Epidermal melanocyte (primary cell): ENCODE results near the gene ITGB1.
"Not testable (repeated sequence)": the region's sequence is repeated elsewhere in the genome, so short reads cannot be mapped to it uniquely, and the experiment has no call there.

Experiments
- DNase-seq: peaks from one replicate; pipeline ENCODE4 v3.0.0; 2011; ENCODE audit warnings: low spot score; ENCODE audit not compliant: insufficient read length

ITGB1 gene

DNA sequence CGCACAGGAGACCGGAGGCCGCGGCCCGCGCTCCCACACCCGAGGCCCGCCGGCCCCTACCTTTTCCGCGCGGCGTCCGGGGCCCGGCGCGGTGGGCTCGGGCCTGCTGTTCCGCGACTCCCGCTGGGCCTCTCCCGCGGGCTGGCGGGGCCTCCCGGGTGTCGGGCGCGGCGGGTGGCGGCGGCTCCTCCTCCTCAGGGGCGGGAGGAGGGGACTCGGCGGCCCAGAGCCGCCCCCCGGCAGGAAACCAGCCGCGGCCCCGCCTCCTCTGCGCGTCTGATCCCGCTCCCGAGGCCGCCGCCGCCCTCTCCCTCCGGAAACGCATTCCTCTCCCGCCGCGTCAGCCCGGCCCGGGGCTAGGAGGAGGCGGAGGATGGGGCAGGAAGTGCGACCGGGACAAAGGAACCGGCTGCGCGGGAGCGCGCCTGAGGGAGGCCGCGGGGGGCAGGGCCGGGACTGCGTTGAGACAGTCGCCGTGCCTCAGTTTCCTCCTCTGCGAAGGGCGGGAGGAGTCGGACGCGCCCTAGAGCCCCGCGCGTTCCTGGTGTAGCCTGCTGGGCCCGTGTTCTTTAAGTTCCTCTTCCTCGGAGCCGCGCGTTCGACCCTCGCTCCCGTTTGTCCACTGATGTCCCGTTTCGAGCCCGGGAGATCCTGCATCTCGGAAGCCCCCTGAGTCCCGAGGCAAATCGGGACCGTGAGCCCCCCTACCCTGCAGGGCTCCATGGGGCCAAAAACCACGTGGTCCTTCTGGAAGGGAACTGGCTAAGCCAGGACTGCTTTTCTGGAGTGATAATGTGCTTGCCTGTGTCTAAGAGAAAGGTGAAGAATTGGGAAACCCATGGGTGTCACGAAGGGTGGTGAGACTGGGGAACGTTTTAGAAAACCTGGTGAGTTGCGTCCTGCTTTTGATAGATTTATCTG lies at the start of gene ITGB1:
TSS of gene ITGB1 (minus strand) at position 146 of the 921 bp plus-strand sequence. CDS start 22,672 bp downstream, outside the sequence.
- peak; percentile 59 for DNase-seq

DNA sequence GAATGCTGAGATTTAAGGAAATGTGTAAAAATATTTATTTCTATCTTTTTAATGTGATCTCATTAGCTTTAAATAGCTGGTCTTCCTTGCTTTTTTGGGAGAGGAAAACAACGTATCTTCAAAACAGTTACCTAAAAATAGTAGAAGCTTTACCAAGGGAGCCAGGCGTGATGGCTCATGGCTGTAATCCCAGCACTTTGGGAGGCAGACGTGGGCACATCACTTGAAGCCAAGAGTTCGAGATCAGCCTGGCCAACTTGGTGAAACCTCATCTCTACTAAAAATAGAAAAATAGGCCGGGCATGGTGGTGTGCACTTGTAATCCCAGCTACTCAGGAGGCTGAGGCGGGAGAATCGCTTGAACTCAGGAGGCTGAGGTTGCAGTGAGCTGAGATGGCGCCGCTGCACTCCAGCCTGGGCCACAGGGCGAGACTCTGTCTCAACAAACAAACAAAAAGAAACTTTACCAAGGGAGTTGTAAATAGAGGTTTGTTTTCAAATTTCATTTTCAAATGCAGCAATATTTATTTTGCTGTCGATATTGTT lies 48.4 kb upstream of the ITGB1 start:
- no peak for DNase-seq

DNA sequence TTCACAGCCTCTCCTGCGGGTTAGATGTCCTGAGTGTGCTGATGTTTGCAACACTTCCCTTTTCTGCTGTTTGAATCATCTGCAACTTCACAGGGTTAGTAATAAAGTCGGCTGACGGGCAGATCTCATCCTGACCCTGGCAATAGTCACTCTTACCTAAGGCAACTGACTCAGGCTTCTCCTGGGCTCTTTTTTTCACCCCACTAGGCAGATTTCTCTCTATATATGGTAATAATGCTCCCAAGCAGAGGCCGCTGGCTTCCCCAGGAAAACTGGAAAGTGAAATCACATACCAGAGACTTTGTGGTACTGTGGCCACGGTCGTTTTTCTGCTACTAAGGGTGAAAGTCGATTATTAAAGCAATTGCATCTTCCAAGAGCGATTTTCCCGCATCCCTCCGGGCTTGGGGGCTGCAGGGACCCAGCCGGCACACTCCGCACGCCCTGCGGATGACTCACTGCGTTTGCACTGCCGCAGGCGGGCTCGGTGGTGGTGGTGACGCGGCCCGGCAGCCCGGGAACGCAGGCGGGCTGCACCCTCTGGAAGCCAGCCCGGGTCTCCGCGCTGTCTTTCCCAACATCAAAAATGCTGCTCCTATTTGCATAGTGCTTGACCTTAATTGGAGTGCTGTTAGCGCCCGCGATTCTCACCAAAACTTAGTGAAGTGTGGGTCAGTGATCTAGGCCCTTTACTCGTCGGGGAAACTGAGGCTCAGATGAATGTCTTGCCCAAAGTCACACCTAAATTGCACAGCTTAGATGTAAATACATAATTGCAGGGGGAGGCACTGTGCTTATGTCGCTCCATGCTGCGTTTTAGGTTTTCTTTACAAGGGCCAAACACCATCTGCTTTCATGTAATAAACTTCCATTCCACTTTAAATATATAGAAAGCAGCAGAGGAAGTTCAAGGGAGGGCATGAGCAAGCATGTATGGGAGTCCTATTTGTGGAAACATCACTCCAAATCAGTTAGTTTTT lies 47.6 kb upstream of the ITGB1 start:
- DNase-seq: no peak

DNA sequence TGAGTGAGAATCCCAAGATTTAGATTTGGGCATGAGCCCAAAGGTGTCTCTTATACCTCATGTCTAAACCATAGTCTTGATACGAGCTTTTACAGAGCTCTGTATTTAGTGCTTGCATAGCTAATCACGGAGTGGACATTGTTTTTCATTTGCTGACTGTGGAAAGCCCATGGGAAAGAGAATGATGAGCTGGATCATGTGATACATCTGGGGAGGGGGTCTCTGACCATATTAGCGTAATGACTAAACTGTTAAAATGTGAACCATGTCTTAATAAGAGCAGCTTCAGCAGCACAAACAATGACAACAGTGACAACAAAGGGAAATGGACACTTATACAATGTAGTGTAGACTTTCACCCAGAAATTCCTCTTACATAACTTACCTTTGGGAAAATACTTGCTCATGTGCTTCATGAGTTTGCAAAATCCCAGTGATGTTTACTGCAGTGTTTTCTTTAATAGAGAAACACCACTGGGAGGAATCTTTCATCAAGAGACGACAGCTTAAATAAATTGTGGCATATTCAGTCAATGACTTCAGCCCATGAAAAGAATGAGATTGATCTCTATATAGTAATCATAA lies 44.0 kb upstream of the ITGB1 start:
- no peak for DNase-seq

DNA sequence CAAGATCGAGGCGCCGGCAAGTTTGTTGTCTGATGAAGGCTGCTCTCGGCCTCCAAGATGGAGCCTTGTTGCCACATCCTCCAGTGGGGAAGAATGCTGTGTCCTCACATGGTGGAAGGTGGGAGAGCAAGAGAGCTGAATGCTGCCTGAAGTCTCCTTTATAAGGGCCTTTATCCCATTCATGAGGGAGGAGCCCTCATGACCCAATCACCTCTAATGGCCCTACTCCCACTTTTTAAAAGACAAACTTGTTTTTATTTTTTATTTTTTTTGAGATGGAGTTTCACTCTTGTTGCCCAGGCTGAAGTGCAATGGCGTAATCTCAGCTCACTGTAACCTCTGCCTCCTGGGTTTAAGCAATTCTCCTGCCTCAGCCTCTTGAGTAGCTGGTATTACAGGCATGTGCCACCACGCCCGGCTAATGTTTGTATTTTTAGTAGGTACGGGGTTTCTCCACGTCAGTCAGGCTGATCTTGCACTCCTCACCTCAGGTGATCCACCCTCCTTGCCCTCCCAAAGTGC lies 40.1 kb upstream of the ITGB1 start:
- DNase-seq: not testable (repeated sequence)

DNA sequence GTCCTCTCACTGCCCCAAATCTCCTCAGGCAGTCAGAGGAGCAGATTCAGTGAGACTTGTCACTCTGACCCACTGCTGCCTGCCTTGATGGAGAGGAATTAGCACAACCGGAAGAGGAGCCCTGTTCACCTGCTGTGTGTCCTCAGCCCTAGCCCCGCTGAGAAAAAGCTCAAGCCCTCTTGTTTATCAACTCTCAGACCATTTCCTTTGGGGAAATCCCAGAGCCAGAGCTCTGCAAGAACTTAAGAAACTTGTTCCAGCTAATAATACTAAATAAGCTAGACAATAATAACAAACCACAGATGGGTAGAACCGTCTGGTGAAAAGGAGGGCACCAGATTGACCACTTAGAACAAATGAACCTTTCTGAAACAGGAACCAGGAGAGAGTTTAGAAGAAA lies 37.7 kb upstream of the ITGB1 start:
- no peak for DNase-seq

DNA sequence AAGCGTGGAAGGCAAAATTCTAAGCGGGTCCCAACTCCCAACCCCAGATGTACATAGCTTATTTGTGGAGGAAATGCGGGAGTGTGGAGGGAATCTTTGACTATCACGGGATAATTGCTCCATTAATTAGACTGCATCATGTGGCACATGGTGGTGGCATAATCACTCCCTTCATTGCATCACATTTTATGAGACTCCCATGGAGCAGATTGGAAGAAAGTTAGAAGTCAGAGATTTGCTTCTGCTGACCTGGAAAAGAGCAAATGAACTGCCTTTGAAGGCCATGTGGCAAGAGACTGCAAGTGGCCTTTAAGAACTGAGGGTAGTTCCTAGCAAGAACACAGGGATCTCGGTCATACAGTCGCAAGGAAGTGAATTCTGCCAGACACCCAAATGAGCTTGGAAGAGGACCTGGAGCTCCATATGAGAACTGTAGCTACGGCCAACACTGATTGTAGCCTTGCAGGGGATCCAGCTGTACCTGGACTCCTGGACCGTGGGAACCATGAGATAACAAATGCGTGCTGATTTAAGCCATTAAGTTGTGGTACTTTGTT lies 37.1 kb upstream of the ITGB1 start:
- no peak for DNase-seq

DNA sequence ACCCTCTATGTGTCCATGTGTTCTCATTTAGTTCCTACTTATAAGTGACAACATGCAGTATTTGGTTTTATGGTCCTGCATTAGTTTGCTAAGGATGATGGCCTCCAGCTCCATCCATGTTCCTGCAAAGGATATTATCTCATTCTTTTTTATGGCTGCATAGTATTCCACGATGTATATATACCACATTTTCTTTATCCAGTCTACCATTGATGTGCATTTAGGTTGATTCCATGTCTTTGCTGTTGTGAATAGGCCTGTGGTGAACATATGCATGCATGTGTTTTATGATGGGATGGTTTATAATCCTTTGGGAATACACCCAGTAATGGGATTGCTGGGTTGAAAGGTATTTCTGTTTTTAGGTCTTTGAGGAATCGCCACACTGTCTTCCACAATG lies 36.6 kb upstream of the ITGB1 start:
- not testable (repeated sequence) for DNase-seq

DNA sequence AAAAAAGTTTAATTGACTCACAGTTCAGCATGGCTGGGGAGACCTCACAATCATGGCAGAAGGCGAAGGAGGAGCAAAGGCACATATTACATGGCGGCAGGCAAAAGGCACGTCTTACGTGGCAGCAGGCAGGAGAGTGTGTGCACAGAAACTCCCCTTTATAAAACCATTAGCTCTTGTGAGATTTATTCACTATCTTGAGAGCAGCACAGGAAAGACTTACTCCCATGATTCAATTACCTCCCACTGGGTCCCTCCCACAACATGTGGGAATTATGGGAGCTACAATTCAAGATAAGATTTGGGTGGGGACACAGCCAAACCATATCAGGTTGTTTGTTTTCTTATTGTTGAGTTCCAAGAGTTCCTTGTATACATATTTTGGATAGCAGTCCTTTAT lies 34.3 kb upstream of the ITGB1 start:
- not testable (repeated sequence) for DNase-seq

DNA sequence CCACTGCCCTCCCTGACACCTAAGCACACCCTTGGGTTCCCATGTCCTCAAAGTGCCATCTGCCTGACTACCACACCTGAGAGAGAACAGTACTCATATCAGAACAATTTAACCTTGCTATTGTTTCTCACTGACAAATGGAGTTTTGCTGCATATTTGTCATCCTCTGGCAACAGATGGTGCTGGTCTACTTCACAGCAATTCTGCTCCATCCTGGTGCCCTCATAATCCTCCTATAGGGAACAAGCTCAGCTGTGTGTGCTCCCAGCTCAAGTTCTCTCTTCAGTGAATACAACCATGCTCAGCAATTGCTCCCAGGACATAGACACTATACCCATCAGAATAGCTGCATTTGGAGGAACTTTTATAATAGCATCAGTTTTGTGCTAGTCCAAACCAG lies 32.8 kb upstream of the ITGB1 start:
- no peak for DNase-seq

DNA sequence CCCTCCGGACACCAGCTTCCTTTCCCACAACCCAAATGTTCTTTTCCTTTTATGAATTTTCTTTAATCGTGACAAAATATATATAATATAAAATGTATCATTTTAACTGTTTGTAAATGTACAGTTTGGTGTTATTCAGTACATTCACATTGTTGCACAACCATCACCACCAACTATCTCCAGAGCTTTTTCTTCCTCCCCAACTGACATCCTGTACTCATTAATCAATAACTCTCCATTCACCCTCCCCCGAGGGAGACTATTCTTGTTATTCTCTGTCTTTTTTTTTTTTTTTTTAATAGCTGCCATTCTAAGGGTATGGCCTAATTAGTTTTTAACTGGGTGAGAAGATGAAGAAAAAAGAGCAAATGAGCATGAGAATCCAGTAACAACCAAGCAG lies 30.6 kb upstream of the ITGB1 start:
- DNase-seq: no peak

DNA sequence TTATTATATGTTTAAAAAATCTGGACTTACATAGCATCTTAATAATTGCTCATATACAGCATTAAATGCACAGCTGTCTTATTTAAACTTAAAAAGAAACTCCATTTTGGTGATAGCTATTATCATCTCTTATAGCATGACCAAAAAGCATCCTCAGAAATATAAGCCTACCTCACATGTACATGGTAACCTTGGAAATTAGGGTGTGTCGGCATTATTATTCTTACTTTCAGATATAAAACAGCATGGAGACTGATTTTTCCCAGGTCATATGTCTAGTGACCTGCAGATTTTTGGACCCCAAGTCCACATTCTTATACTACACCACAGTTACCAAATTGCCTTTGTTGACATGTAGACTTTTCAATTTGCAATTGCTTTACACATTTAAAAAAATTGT lies 29.1 kb upstream of the ITGB1 start:
- no peak for DNase-seq

DNA sequence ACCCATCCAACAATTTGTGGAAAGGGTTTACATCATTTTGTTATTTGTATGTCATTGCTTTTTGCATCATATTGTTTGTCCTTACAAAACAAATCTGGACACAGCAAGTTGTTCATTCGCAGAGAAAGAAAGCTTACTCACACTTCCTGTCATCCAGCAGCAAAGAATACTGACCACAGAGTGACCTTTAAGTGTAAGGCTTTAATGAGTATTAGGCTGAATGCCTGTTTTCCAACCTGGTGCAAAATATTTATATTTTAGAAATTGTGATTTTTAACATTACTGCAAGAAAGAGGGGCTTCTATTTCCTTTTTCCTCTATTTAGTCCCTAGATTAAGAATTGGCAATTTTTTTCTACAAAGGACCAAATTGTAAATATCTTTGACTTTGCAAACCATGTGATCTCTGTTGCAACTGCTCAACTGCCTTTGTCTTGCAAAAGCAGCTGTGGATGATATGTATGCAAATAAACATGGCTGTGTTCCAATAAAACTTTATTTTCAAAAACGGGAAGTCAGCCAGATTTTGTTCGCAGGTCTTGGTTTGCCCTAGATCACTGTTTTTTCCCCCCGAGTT lies 27.8 kb upstream of the ITGB1 start:
- DNase-seq: no peak

DNA sequence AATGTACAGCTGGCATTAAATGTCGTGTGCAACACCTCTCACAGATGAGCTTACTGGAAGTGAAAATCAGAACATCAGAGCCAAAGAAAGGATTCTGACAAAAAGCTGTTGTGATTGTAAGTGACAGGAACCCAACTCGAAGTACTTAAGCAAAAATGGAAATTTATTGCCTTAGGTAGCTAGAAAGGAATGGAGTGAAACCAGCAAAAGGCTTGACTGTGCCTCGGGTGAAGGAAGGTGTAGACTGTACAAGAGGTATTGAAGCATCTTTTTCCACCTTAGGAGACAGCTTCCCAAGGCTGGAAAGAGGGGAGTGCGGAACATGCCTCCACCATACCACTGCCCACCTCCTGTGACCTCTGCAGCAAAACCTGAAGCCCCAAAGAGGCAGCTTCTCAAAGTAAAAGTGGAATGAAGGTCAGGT lies 27.3 kb upstream of the ITGB1 start:
- DNase-seq: no peak

DNA sequence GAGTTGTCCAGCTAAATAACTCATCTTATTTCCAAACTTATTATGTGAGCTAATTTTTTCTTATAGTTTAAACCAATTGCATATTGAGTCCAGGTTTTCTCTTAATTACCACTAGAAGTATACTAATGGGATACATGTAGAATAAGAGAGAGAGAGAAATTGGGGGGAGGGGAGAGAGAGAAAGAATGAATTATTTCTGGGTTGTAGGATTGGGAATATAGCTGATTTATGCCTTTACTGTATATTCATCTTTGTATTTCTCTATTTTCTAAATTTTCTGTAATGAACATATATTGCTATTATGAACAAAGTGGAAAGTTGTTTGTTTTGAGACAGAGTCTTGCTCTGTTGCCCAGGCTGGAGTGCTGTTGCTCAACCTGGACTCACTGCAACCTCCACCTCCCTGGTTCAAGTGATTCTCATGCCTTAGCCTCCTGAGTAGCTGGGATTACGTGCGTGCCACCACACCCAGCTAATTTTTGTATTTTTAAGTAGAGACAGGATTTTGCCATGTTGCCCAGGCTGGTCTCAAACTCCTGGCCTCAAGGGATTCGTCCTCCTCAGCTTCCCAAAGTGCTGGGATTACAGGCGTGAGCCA lies 26.1 kb upstream of the ITGB1 start:
- no peak for DNase-seq

DNA sequence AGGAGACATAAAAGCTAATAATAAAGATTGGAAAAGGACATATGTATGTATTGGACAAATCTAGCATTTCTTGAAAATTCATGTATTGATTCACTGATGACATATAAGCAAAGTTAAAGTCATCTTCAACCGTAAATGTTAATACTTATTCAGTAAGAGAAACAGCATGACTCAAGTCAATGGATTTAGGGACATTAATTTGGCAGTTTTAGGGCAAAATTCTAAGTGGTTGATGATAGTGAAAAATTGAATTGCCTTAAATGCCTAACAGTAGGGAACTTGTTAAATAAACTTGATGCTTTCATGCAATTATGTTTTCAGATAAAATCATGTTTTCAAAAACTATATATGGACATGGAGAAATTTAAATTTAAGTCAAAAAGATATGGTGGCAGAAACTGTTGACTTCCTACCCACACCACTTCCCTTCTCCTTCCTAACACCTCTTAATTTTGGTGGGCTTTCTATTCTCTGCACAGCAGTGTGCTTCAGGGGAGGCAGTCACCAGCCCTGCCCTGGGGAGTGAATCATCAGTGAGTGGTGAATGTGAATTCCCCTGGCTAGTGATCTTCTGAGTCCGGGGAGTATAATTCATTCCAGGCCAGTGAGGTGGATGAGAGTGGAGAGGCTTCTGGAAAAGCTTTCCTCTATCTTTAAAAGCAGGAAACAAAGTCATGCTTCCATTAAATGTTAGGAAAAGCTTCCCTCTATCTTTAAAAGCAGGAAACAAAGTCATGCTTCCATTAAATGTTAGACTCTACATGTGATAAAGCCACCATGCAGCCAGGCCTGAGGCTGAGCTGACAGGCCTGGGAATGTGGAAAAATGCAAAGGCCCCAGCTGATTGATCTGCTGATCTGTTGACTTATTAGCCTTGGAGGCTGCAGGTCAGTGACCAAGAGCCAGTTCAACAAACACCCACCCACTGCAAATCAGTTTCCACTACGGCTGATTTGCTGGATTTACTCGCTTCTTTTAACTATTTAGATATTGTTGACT lies 25.2 kb upstream of the ITGB1 start:
- no peak for DNase-seq

DNA sequence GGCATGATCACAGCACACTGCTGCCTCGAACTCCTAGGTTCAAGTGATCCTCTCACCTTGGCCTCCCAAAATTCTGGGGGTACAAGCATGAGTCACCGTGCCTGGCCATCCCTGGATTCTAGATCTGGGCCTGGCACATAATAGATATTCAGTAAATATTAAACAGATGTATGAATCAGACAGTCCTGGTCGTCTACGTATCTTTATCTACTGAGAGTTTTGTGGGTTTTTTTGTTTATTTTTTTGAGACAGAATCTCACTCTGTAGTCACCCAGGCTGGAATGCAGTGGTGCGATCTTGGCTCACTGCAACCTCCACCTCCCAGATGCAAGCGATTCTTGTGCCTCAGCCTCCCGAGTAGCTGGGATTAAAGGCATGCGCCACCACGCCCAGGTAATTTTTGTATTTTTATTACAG lies 24.3 kb upstream of the ITGB1 start:
- no peak for DNase-seq

DNA sequence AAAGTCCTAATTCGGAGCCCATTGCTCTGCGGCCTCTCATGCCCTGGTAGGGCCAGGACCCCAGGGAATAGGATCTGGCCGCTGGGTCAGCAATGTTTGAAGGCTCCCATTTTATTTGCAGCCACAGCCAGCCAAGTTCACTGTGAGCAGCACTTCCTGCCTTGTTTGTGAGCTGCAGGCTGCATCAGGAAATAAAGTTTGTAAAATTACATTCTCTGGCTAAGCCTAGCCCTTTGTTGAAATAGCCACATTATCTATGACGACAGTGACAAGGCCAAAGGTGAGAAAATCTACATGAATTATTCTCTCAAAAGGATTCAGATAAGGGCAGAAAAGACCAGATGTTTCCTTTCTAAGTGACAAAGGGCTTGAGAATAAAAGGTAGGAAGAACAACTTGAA lies 23.7 kb upstream of the ITGB1 start:
- DNase-seq: no peak
